Measurements from ENCODE around the gene SYTL3. TPM values are rescaled to one million over a fixed set of nuclear protein-coding genes. Genes with fewer than 3 reads are reported as not detected.

SYTL3 gene
- total and polyA plus RNA-seq, 2 donors (not counting 1 experiment from before 2014, with no cell fraction given): 1.1 to 5.4 TPM

DNA sequence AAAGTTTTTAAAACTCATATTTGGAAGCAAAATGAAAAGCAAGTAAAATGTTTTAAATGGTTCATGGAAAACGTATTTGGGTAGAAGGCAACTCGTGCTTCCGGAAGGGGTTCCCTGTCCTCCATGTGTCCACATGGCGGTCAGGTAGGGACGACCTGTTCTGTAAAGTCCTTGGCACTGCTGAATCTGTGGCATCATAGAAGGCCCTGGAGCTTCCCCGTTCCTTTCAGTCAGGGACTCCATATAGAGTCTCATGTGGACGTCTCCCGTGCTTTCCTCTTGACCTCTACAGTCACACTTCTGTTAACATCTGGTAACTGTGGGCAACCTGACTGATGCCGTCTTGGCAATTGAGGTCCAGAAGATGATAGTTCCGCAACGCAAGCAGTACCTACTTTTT is 16.7 kb upstream of the SYTL3 start:
- Histone ChIP-seq H3K4me1 (ENCODE audit: control insufficient read depth in 2 of 2, insufficient read depth in 2 of 2, low read length in 2 of 2) (no peaks in the 10 kb centered on the region), H3K79me2 (ENCODE audit: control insufficient read depth, insufficient read depth, low read length) (no peaks in the 10 kb centered on the region), H3K27ac (ENCODE audit: low read length in 2 of 2) (no peak overlapping the region), H3K4me3 (ENCODE audit: control extremely low read depth in 1 of 5, extremely low read depth in 1 of 5, insufficient read depth in 1 of 5, low read depth in 2 of 5, low read length in 4 of 5) (no peak overlapping the region), H3K9me3 (ENCODE audit: control extremely low read depth in 1 of 3, control insufficient read depth in 2 of 3, insufficient read depth in 1 of 3, low read length in 2 of 3) (no peaks in the 10 kb centered on the region), H3K36me3 (replicated peaks in 1 of 2; ENCODE audit: control extremely low read depth in 1 of 2, control insufficient read depth in 1 of 2, extremely low read depth in 1 of 2, insufficient read depth in 2 of 2, low read length in 1 of 2) (peaks cover 0 to 51% of the 10 kb centered on the region in 2 experiments), H3K4me2 (replicated peaks; ENCODE audit: low read depth, low read length, poor library complexity, severe bottlenecking) (no peak overlapping the region), H3K9ac (ENCODE audit: low read length) (no peak overlapping the region), H2AFZ (ENCODE audit: insufficient read depth, low read depth, low read length, poor library complexity, severe bottlenecking) (no peak overlapping the region), H4K20me1 (ENCODE audit: control insufficient read depth, insufficient read depth, low read length, poor library complexity, severe bottlenecking) (no peaks in the 10 kb centered on the region), H3K27me3 (replicated peaks in 1 of 4; ENCODE audit: control extremely low read depth in 1 of 4, control insufficient read depth in 3 of 4, insufficient read depth in 4 of 4, low read length in 3 of 4) (no peaks in the 10 kb centered on the region)
- Mint-ChIP-seq H3K9me3 (ENCODE audit: insufficient read depth) (no peaks in the 10 kb centered on the region), H3K4me3 (no peak overlapping the region), H3K4me1 (no peaks in the 10 kb centered on the region), H3K27ac (no peak overlapping the region), H3K27me3 (no peaks in the 10 kb centered on the region)
- TF ChIP-seq EZH2 (IDR thresholded peaks at IDR 0.05; ENCODE audit: borderline replicate concordance, insufficient read depth, low read depth, low read length, poor library complexity, severe bottlenecking) (no peak), CTCF (IDR thresholded peaks at IDR 0.05) (no peak)
- CTCF ChIA-PET: interaction anchor here (1.1 kb wide), 1 partner anchor 339 kb away, joined by 3 read pairs; no protein-coding TSS in a partner anchor
- intact Hi-C loops (cut with micrococcal nuclease): no loop called here
- ATAC-seq (ENCODE audit: low read depth): no peak
- POLR2A ChIA-PET: no interaction called here
- 98% methylated on average over 8 of the region's 11 CpGs for WGBS (ENCODE audit: insufficient coverage)
- DNase-seq: no peak

GRCh38 chr6:158634695-158635426 is 15.0 kb upstream of the SYTL3 start:
- Histone ChIP-seq H2AFZ (ENCODE audit: insufficient read depth, low read depth, low read length, poor library complexity, severe bottlenecking) (no peak overlapping the region), H3K9ac (ENCODE audit: low read length) (no peak overlapping the region), H3K4me2 (replicated peaks; ENCODE audit: low read depth, low read length, poor library complexity, severe bottlenecking) (no peak overlapping the region), H3K27me3 (replicated peaks in 1 of 4; ENCODE audit: control extremely low read depth in 1 of 4, control insufficient read depth in 3 of 4, insufficient read depth in 4 of 4, low read length in 3 of 4) (no peaks in the 10 kb centered on the region), H3K36me3 (replicated peaks in 1 of 2; ENCODE audit: control extremely low read depth in 1 of 2, control insufficient read depth in 1 of 2, extremely low read depth in 1 of 2, insufficient read depth in 2 of 2, low read length in 1 of 2) (peaks cover 0 to 41% of the 10 kb centered on the region in 2 experiments), H4K20me1 (ENCODE audit: control insufficient read depth, insufficient read depth, low read length, poor library complexity, severe bottlenecking) (peaks cover 11% of the 10 kb centered on the region), H3K4me3 (ENCODE audit: control extremely low read depth in 1 of 5, extremely low read depth in 1 of 5, insufficient read depth in 1 of 5, low read depth in 2 of 5, low read length in 4 of 5) (no peak overlapping the region), H3K4me1 (ENCODE audit: control insufficient read depth in 2 of 2, insufficient read depth in 2 of 2, low read length in 2 of 2) (no peaks in the 10 kb centered on the region), H3K9me3 (ENCODE audit: control extremely low read depth in 1 of 3, control insufficient read depth in 2 of 3, insufficient read depth in 1 of 3, low read length in 2 of 3) (no peaks in the 10 kb centered on the region), H3K79me2 (ENCODE audit: control insufficient read depth, insufficient read depth, low read length) (peaks cover 15% of the 10 kb centered on the region), H3K27ac (ENCODE audit: low read length in 2 of 2) (no peak overlapping the region)
- TF ChIP-seq EZH2 (IDR thresholded peaks at IDR 0.05; ENCODE audit: borderline replicate concordance, insufficient read depth, low read depth, low read length, poor library complexity, severe bottlenecking) (no peak), CTCF (IDR thresholded peaks at IDR 0.05) (no peak)
- POLR2A ChIA-PET: interaction anchor here (0.8 kb wide), 1 partner anchor 789 kb away, joined by 4 read pairs; no protein-coding TSS in a partner anchor
- Mint-ChIP-seq H3K27ac (no peak overlapping the region), H3K4me1 (peaks cover 2% of the 10 kb centered on the region), H3K4me3 (no peak overlapping the region), H3K9me3 (ENCODE audit: insufficient read depth) (no peaks in the 10 kb centered on the region), H3K27me3 (no peaks in the 10 kb centered on the region)
- DNase-seq: no peak
- intact Hi-C loops (cut with micrococcal nuclease): no loop called here
- CTCF ChIA-PET: interaction anchor here (0.6 kb wide), 1 partner anchor 57 kb away, joined by 4 read pairs; no protein-coding TSS in a partner anchor
- no peak for ATAC-seq (ENCODE audit: low read depth)
- no CpG with 5 or more reads among the region's 6 CpGs for WGBS (ENCODE audit: insufficient coverage)

Measured in B cell (primary cell).